Stimulated activated CD4-positive, alpha-beta T cell treated with anti-CD3 and anti-CD28 coated beads, Interleukin-4, amount 100 ng/mL, for 24 hours (primary cell): ENCODE measurements around the gene PPIP5K2.
A peak's percentile ranks its signal among the peaks of the same experiment; 100 is the strongest.
"Not testable (repeated sequence)": the region's sequence is repeated elsewhere in the genome, so short reads cannot be mapped to it uniquely, and the experiment has no call there.

ENCODE experiments used
- DNase-seq: peaks from one replicate; pipeline ENCODE4 v3.0.0-alpha.2; 2020

Gene PPIP5K2

GRCh38 chr5:103210952-103211351, 90.9 kb downstream of the PPIP5K2 start:
- no peak for DNase-seq

GRCh38 chr5:103211576-103212561, 91.8 kb downstream of the PPIP5K2 start:
- DNase-seq, result no peak

- DNase-seq, result no peak
These were observed 96.0 kb downstream of the PPIP5K2 start for GRCh38 chr5:103216137-103216536.

- no peak for DNase-seq
These were observed 96.6 kb downstream of the PPIP5K2 start for GRCh38 chr5:103216697-103217096.

GRCh38 chr5:103217101-103217500, 97.0 kb downstream of the PPIP5K2 start:
- no peak for DNase-seq

- DNase-seq, result no peak
These were observed 98.1 kb downstream of the PPIP5K2 start for GRCh38 chr5:103218164-103218563.

- not testable (repeated sequence) for DNase-seq
These were observed 99.0 kb downstream of the PPIP5K2 start for GRCh38 chr5:103219074-103219473.

- DNase-seq, result no peak
These were observed 103.2 kb downstream of the PPIP5K2 start for GRCh38 chr5:103223031-103223955.

- DNase-seq, result peak; percentile 47
These were observed 104.2 kb downstream of the PPIP5K2 start for GRCh38 chr5:103224118-103224893.

GRCh38 chr5:103224894-103225246, 104.8 kb downstream of the PPIP5K2 start:
- no peak for DNase-seq

- DNase-seq, result no peak
These were observed 108.0 kb downstream of the PPIP5K2 start for GRCh38 chr5:103228061-103228460.

GRCh38 chr5:103228588-103228987, 108.5 kb downstream of the PPIP5K2 start:
- no peak for DNase-seq

- DNase-seq, result peak; percentile 27
These were observed 112.4 kb downstream of the PPIP5K2 start for GRCh38 chr5:103232393-103232999.

- no peak for DNase-seq
These were observed 114.3 kb downstream of the PPIP5K2 start for GRCh38 chr5:103234239-103234975.

- no peak for DNase-seq
These were observed 115.8 kb downstream of the PPIP5K2 start for GRCh38 chr5:103235891-103236290.

- no peak for DNase-seq
These were observed 117.7 kb downstream of the PPIP5K2 start for GRCh38 chr5:103237778-103238177.

GRCh38 chr5:103243665-103244064, 123.6 kb downstream of the PPIP5K2 start:
- DNase-seq, result no peak

GRCh38 chr5:103244398-103244797, 124.3 kb downstream of the PPIP5K2 start:
- no peak for DNase-seq

- no peak for DNase-seq
These were observed 125.7 kb downstream of the PPIP5K2 start for GRCh38 chr5:103245761-103246160.

- DNase-seq, result no peak
These were observed 127.0 kb downstream of the PPIP5K2 start for GRCh38 chr5:103247118-103247517.

GRCh38 chr5:103249068-103249467, 129.0 kb downstream of the PPIP5K2 start:
- DNase-seq, result no peak

GRCh38 chr5:103254921-103255320, 134.8 kb downstream of the PPIP5K2 start:
- no peak for DNase-seq
